ENCODE results near the gene USP20. TPM values are rescaled to one million over a fixed set of nuclear protein-coding genes. Genes with fewer than 3 reads are reported as not detected.

USP20 gene
- total RNA-seq, result 5.7 and 7.3 TPM in 2 replicates

DNA sequence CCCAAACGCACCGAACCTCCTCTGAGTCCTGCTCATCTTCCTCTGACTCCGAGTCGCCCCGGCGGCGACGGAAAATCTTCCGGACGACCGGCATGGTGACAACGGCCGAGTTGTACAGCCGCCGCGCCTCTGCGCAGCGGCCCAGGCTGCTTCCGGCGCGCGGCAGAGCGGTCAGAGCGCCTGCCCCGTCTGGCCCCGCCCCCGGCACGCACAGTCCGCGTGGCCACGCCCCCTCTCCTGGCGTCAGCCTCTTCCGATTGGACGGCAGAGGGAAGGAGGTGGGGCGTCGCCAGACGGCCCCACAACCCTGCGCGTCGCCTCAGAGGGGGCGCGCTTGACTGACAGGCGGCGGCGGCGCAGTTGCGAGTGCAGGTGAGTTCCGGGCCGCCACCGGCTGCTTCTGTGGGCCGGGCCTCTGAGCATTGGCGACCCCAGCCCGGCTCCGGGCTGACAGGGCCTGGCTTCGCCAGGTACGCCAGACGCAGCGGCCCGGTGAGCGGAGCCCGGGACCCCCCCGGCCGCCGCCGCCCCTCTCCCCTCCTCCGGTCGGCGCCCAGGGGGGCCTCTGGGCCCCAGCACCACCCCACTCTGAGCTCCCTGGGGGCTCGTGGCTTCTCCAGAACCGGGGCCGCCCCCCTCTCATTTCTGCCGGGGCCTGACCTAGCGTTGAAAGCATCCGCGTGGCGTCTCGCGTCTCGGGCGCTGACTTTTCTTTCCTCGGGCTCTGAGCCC, at the start of gene USP20, which contains the start of gene C9orf78:
Gene USP20 (plus strand): TSS at position 331 of the 732 bp plus-strand sequence. CDS start 17,098 bp downstream, outside the sequence.
Gene C9orf78 (minus strand): TSS at position 148 of the 732 bp plus-strand sequence. CDS start 54 bp downstream, at position 94.

GRCh38 chr9:129802833-129803675, 32.2 kb upstream of the USP20 start, which contains the start of gene TOR1B:
Gene TOR1B, plus strand, starts transcription at chr9:129803184. Its CDS starts 29 bp downstream, at chr9:129803213.

DNA sequence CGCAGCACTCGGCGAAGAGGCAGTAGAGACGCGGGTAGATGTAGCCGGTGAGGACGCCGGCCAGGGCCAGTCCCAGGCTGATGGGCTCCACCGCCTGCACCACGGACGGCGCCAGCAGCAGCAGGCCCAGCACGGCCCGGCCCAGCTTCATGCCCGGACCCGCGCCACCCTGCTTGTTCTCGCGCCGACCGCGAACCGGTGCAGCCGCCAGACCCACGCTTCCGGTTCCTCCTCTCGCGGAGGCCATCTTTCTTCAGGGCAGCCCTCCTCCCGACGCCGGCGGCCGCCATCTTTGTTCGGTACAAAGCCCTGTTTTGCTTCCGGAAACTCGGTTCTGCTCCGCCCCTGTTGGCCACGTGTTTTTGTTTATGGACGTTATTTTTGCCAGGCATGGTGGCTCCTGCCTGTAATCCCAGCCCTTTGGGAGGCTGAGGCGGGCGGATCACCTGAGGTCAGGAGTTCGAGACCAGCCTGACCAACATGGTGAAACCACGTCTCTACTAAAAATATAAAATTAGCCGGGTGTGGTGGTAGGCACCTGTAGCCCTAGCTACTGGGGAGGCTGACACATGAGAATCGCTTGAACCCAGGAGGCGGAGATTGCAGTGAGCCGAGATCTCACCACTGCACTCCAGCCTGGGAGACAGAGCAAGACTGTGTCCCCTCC, 11.2 kb upstream of the USP20 start, which contains the start of gene TOR1A:
Gene TOR1A (minus strand): TSS at position 202 of the 667 bp plus-strand sequence. CDS start 51 bp downstream, at position 151.

Small RNA genes within 50 kb of the gene (small RNA-seq; reads per million reads assigned to genes)
- not detected for gene MIR6855

Other genes starting within 250 kb of the USP20 start
- not detected in 2 replicates for gene C9orf50, start 214.4 kb upstream of the USP20 start, total RNA-seq
- gene NTMT1, start 209.3 kb upstream of the USP20 start, total RNA-seq, result 19.8 and 29.6 TPM in 2 replicates
- gene ASB6, start 193.3 kb upstream of the USP20 start, total RNA-seq, result 14.8 and 18.5 TPM in 2 replicates
- not detected in 2 replicates for gene PRRX2, start 169.8 kb upstream of the USP20 start, total RNA-seq
- gene PTGES, start 82.4 kb upstream of the USP20 start, total RNA-seq, result not detected in 2 replicates
- gene TOR1B, start 32.3 kb upstream of the USP20 start, total RNA-seq, result 23.1 and 24.9 TPM in 2 replicates
- gene TOR1A, start 11.3 kb upstream of the USP20 start, total RNA-seq, result 53.6 and 59.1 TPM in 2 replicates
- 29.5 and 31.8 TPM in 2 replicates for gene C9orf78, start 183 bp upstream of the USP20 start, total RNA-seq
- 40.5 and 64.9 TPM in 2 replicates for gene FNBP1, start 207.7 kb downstream of the USP20 start, total RNA-seq
- gene GPR107, start 218.4 kb downstream of the USP20 start, total RNA-seq, result 29.7 and 30.2 TPM in 2 replicates

Measured in thoracic aorta endothelial cell (primary cell).